ENCODE results near the gene NRG4. TPM values are rescaled to one million over a fixed set of nuclear protein-coding genes. Genes with fewer than 3 reads are reported as not detected.
A peak's percentile ranks its signal among the peaks of the same experiment; 100 is the strongest.
"Not testable (repeated sequence)": the region's sequence is repeated elsewhere in the genome, so short reads cannot be mapped to it uniquely, and the experiment has no call there.

Gene NRG4
- polyA plus RNA-seq, 4 donors, result 3.1 to 8.8 (median 5.2) TPM

- peak in 1 of 4 donors; percentile 46 for DNase-seq (ENCODE audit: low read depth in 4 of 4, low spot score in 2 of 4)
These were observed 83.3 kb downstream of the NRG4 start for GRCh38 chr15:75928680-75929608.

DNA sequence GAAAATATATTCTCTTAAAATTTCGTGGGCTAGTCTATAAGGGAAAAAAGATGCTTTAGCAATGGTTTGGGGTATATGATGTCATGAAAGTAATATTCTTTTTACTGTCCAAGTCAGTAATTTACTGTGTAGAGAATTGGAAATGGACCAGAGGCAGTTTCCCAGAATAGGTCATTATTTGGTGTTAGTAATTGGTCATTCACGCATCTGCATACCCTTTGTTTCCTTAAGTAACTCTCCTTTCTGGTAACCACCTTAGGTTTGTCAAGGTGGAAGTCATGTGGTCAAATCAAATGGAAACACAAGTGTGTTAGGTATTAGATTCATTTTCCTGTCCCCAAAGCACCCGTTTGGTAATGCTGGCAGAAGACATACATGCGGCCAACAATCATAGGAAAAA is 84.6 kb downstream of the NRG4 start:
- DNase-seq (ENCODE audit: low read depth in 4 of 4, low spot score in 2 of 4), result no peak

DNA sequence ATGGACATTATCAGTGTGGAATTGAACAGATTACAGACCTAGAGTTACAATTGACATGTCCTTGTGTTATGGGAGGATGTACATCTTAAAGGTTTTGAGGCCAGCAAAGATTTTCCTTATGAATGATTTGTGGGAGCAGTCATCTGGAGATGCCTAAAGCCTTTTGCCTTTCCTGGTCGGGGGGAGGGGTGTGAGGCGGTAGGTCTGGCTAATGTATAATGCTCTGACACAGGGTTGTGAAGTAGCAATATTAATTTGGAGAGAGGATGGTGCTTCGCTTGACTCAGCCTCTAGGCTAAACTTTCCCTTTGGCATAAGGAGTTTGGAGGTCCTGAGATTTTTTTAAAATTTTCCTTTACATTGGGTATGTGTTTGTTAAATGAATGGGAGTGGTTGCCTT is 85.3 kb downstream of the NRG4 start:
- DNase-seq (ENCODE audit: low read depth in 4 of 4, low spot score in 2 of 4), result no peak

- no peak for DNase-seq (ENCODE audit: low read depth in 4 of 4, low spot score in 2 of 4)
These were observed 86.8 kb downstream of the NRG4 start for GRCh38 chr15:75925440-75925839.

DNA sequence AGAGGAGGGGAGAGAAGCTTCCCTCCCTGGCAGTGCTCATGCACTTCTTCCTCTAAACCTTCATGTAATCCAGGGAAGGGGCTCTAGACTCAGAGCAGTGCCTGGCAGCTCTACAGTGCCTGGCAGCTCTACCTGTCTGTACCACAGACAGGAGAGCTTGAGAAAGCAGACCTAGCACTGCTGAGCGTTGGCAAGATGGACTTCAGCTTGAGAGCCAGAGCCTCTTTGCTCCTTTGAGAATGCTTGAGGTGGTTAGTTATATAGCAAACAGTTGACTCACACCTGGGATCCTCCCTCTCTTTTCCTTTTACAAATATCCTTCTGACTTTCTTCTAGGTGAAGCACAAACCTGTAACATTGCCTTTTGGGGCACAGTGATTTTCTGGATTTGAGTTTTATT is 87.6 kb downstream of the NRG4 start:
- no peak for DNase-seq (ENCODE audit: low read depth in 4 of 4, low spot score in 2 of 4)

- DNase-seq (ENCODE audit: low read depth in 4 of 4, low spot score in 2 of 4), result no peak
These were observed 88.5 kb downstream of the NRG4 start for GRCh38 chr15:75923756-75924155.

DNA sequence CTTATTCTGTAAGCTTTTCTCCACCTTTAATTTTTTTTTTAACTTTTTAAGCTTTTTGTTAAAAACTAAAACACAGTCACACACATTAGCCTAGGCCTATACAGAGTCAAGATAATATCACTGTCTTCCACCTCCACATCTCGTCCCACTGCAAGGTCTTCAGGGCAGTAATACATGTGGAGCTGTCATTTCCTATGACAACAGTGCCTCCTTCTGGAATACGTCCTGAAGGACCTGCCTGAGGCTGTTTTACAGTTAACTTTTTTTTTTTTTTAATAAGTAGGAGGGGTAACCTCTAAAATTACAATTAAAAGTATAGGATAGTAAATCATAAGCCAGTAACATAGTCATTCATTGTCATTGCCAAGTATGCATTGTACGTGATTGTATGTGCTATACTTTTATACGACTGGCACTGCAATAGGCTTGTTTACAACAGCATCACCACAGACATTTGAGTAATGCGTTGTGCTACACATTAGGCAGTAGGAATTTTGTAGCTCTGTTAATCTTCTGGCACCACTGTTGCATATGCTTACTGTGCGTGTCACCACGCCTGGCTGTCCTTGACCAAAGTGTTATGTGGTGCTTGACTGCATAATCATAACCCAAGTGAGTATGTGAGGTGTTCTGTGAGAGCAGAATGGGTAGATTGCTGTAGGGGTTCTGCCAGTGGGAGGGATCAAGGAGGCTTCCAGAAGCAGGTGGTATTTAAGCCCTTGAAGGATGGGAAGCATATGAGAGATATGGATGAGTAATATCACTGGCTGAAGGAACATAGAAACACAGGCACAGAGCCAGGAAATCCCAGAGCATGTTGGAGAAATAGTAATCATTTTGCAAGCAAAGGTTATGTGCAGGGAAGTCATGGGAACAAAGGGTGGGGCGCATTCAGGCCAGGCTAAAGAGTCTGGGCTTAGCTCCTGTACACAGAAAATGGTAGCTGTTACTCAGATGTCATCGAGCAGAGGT is 90.2 kb downstream of the NRG4 start:
- DNase-seq (ENCODE audit: low read depth in 4 of 4, low spot score in 2 of 4), result peak in 1 of 4 donors; percentile 25

GRCh38 chr15:75920079-75920478 is 92.1 kb downstream of the NRG4 start:
- no peak for DNase-seq (ENCODE audit: low read depth in 4 of 4, low spot score in 2 of 4)

DNA sequence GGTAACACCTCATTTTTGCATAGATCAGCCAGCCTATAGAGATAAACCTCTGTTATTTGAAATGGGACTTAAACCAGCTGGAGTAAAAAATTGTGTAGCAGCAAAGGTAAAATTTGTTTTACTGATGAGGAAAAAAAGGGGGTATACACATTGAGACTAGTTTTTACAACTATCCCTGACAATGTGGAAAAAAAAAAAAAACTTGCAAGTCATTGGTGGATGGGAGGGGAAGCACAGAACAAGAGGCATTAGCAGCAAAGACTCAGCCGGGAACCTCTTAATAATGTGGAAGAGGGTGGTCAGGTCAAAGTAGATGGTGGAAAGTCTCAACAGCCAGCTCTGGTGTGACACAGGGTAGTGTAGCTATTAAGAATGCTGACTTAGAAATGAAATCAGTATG is 94.1 kb downstream of the NRG4 start:
- no peak for DNase-seq (ENCODE audit: low read depth in 4 of 4, low spot score in 2 of 4)

DNA sequence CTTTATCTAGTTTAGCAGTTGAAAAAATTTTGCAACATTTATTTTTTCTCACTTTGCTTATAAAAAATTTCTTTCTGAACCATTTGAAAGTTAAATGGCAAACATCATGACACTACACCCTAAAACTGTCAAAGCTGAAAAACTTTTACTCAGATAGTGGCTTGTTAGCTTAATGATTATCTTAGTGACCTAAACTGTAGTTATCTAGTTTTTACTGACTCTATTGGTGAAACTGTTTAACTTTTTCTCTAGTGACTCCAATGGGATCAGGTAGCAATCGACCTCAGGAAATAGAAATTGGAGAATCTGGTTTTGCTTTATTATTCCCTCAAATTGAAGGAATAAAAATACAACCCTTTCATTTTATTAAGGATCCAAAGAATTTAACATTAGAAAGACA is 95.2 kb downstream of the NRG4 start:
- no peak for DNase-seq (ENCODE audit: low read depth in 4 of 4, low spot score in 2 of 4)

DNA sequence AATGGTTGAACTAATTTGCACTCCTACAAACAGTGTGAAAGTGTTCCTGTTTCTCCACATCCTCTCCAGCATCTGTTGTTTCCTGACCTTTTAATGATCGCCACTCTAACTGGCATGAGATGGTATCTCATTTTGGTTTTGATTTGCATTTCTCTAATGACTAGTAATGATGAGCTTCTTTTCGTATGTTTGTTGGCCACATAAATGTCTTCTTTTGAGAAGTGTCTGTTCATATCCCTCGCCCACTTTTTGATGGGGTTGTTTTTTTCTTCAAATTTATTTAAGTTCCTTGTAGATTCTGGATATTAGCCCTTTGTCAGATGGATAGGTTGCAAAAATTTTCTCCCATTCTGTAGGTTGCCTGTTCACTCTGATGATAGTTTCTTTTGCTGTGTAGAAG is 101.9 kb downstream of the NRG4 start:
- not testable (repeated sequence) for DNase-seq (ENCODE audit: low read depth in 4 of 4, low spot score in 2 of 4)

- DNase-seq (ENCODE audit: low read depth in 4 of 4, low spot score in 2 of 4), result no peak
These were observed 107.0 kb downstream of the NRG4 start for GRCh38 chr15:75905231-75905630.

DNA sequence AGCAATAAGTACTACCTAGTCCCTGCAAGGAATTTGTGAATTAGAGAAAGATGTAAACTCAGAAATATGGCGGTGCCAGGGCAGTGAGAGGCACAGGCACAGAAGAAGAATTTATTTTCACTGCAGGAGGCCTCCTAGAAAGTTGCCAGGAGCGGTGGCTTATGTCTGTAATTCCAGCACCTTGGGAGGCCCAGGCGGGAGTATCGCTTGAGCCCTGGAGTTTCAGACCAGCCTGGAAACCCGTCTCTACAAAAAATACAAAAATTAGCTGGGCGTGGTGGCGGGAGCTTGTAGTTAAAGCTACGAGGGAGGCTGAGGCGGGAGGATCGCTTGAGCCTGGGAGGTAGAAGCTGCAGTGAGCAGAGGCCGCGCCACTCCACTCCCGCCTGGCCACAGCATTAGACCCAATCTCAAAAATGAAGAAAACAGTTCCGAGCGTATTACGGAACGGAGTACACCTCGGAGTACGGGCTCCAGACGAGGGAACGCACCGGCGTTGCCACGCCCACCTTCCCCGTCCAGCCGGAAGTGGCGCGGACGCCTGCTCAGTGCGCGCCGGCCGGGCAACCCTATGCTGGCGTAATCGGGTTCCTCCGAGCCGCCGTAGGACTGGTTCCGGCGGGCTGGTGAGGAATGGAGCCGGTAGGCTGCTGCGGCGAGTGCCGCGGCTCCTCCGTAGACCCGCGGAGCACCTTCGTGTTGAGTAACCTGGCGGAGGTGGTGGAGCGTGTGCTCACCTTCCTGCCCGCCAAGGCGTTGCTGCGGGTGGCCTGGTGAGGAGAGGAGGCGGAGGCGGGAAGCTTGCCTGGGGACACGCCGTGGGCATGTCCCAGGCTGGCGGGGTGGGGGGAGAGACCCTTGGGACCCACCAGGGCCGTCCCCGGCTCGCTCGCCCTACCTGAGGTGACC is 108.6 kb downstream of the NRG4 start, which contains the start of gene FBXO22:
Gene FBXO22 (plus strand): TSS at position 548 of the 909 bp plus-strand sequence. CDS start 86 bp downstream, at position 634.
- DNase-seq (ENCODE audit: low read depth in 4 of 4, low spot score in 2 of 4), result peak; percentile 62 to 84 (median 78)

GRCh38 chr15:75902129-75902557 is 110.1 kb downstream of the NRG4 start:
- DNase-seq (ENCODE audit: low read depth in 4 of 4, low spot score in 2 of 4), result no peak

GRCh38 chr15:75900577-75900976 is 111.6 kb downstream of the NRG4 start:
- no peak for DNase-seq (ENCODE audit: low read depth in 4 of 4, low spot score in 2 of 4)

GRCh38 chr15:75895731-75896130 is 116.5 kb downstream of the NRG4 start:
- DNase-seq (ENCODE audit: low read depth in 4 of 4, low spot score in 2 of 4), result no peak

DNA sequence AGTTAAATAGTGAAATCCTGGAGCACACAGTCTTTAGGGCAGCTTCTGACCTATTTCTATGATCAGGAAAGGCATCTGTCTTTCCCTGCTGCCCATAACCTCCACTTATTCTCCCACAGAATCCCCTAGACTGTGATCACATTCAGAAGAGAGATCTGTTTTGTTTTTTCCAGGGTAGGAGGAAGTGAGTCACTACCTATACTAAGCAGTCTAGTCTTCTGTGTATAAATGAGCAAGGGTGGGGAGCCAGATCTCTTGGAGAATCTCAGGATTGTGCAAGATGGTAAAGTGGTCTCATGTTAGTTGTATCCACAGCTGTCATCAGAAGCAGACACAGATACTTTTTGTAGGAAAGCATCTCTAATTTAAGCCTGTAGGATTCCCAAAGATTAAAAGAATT is 120.3 kb downstream of the NRG4 start:
- DNase-seq (ENCODE audit: low read depth in 4 of 4, low spot score in 2 of 4), result no peak
